KMS-11 (cell line): ENCODE data around the gene BIN1.

Experiments used
- H2AFZ ChIP-seq: fragments of 200-600 bp; sonication (generic); 2 replicates; pipeline ENCODE4 v1.6.1; 2016; ENCODE audit warnings: antibody characterized with exemption, mixed run types, low read depth
- H3K27ac ChIP-seq: fragments of 200-600 bp; sonication (generic); 2 replicates; pipeline ENCODE4 v1.6.1; 2016; ENCODE audit warnings: mild to moderate bottlenecking, mixed run types
- H3K27me3 ChIP-seq: fragments of 200-600 bp; sonication (generic); 2 replicates; pipeline ENCODE4 v1.6.1; 2017; ENCODE audit warnings: mild to moderate bottlenecking, low read depth, mixed run types, moderate library complexity; ENCODE audit not compliant: insufficient read depth
- H3K36me3 ChIP-seq: fragments of 200-600 bp; sonication (generic); 2 replicates; pipeline ENCODE4 v1.6.1; 2017; ENCODE audit warnings: mild to moderate bottlenecking, mixed run types; ENCODE audit not compliant: insufficient read depth
- H3K4me1 ChIP-seq: fragments of 200-600 bp; sonication (generic); 2 replicates; pipeline ENCODE4 v1.6.1; 2016; ENCODE audit warnings: mild to moderate bottlenecking, low read depth, mixed run types; ENCODE audit not compliant: poor library complexity, severe bottlenecking
- H3K4me2 ChIP-seq: fragments of 200-600 bp; sonication (generic); 2 replicates; pipeline ENCODE4 v1.7.0; 2016; ENCODE audit warnings: mild to moderate bottlenecking, mixed run types
- H3K4me3 ChIP-seq: fragments of 200-600 bp; sonication (generic); IDR thresholded peaks from 2 replicates; pipeline ENCODE4 v1.6.1; 2017; ENCODE audit warnings: low read depth, low read length, mixed read lengths; ENCODE audit not compliant: insufficient read depth
- H3K79me2 ChIP-seq: fragments of 200-600 bp; sonication (generic); 2 replicates; pipeline ENCODE4 v1.6.1; 2016; ENCODE audit warnings: low read depth, mixed run types; ENCODE audit not compliant: insufficient read depth
- H3K9ac ChIP-seq: fragments of 200-600 bp; sonication (generic); 2 replicates; pipeline ENCODE4 v1.6.1; 2016; ENCODE audit warnings: mild to moderate bottlenecking, mixed run types
- H4K20me1 ChIP-seq: fragments of 200-600 bp; sonication (generic); 2 replicates; pipeline ENCODE4 v1.6.1; 2016; ENCODE audit warnings: mild to moderate bottlenecking, mixed run types; ENCODE audit not compliant: insufficient read depth
- TF ChIP-seq, protein P1 (sequence below): fragments of 200-600 bp; sonication (generic); conservative IDR thresholded peaks from 2 replicates; pipeline ENCODE4 v1.6.1; 2017; ENCODE audit warnings: low read depth, mild to moderate bottlenecking, antibody characterized with exemption, low read length, moderate library complexity, mixed read lengths

The BIN1 gene

GRCh38 chr2:127045792-127046501, 61.0 kb downstream of the BIN1 start:
- H3K9ac ChIP-seq, result no peak overlapping the region
- H3K79me2 ChIP-seq, result no peaks in the 10 kb centered on the region
- no peaks in the 10 kb centered on the region for H4K20me1 ChIP-seq
- no peak overlapping the region for H3K4me2 ChIP-seq
- H3K27me3 ChIP-seq, result no peaks in the 10 kb centered on the region
- no peak overlapping the region for H3K27ac ChIP-seq
- no peaks in the 10 kb centered on the region for H3K36me3 ChIP-seq
- TF ChIP-seq, protein P1, sequence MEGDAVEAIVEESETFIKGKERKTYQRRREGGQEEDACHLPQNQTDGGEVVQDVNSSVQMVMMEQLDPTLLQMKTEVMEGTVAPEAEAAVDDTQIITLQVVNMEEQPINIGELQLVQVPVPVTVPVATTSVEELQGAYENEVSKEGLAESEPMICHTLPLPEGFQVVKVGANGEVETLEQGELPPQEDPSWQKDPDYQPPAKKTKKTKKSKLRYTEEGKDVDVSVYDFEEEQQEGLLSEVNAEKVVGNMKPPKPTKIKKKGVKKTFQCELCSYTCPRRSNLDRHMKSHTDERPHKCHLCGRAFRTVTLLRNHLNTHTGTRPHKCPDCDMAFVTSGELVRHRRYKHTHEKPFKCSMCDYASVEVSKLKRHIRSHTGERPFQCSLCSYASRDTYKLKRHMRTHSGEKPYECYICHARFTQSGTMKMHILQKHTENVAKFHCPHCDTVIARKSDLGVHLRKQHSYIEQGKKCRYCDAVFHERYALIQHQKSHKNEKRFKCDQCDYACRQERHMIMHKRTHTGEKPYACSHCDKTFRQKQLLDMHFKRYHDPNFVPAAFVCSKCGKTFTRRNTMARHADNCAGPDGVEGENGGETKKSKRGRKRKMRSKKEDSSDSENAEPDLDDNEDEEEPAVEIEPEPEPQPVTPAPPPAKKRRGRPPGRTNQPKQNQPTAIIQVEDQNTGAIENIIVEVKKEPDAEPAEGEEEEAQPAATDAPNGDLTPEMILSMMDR, result no peak
- H3K4me1 ChIP-seq, result no peaks in the 10 kb centered on the region
- H2AFZ ChIP-seq, result no peak overlapping the region
- no peak overlapping the region for H3K4me3 ChIP-seq

- no peak overlapping the region for H2AFZ ChIP-seq
- H3K4me2 ChIP-seq, result no peak overlapping the region
- TF ChIP-seq, protein P1, result no peak
- no peak overlapping the region for H3K9ac ChIP-seq
- H3K4me1 ChIP-seq, result no peaks in the 10 kb centered on the region
- no peaks in the 10 kb centered on the region for H3K36me3 ChIP-seq
- H3K79me2 ChIP-seq, result no peaks in the 10 kb centered on the region
- no peaks in the 10 kb centered on the region for H4K20me1 ChIP-seq
- H3K27ac ChIP-seq, result no peak overlapping the region
- H3K4me3 ChIP-seq, result no peak overlapping the region
- H3K27me3 ChIP-seq, result no peaks in the 10 kb centered on the region
These were observed 61.8 kb downstream of the BIN1 start for GRCh38 chr2:127044977-127045661.

DNA sequence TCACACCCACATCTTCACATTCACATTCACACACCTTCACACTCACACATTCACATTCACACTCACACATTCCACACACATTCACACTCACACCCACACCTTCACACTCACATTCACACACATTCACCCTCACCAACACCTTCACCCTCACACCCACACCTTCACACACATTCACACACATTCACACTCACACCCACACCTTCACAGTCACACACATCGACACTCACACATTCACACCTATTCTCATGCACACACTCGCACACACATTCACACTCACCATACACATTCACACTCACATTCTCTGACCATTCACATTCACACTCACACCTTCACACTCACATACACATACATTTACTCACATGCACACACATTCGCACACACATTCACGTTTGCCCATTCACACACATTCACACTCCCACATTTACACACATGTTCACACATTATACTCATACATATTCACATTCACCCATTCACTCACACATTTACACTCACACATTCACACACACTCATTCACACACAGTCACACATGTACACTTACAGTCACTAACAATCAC, 62.7 kb downstream of the BIN1 start:
- Histone ChIP-seq H3K79me2 (no peaks in the 10 kb centered on the region), H3K27me3 (no peaks in the 10 kb centered on the region), H2AFZ (no peak overlapping the region), H3K4me3 (no peak overlapping the region), H3K36me3 (no peaks in the 10 kb centered on the region), H3K9ac (no peak overlapping the region), H3K4me1 (no peaks in the 10 kb centered on the region), H3K4me2 (no peak overlapping the region), H4K20me1 (no peaks in the 10 kb centered on the region), H3K27ac (no peak overlapping the region)
- TF ChIP-seq, protein P1, result no peak

GRCh38 chr2:127043367-127044164, 63.4 kb downstream of the BIN1 start:
- Histone ChIP-seq H3K27ac (no peak overlapping the region), H2AFZ (no peak overlapping the region), H3K4me2 (no peak overlapping the region), H4K20me1 (no peaks in the 10 kb centered on the region), H3K4me3 (no peak overlapping the region), H3K36me3 (no peaks in the 10 kb centered on the region), H3K4me1 (no peaks in the 10 kb centered on the region), H3K27me3 (no peaks in the 10 kb centered on the region), H3K79me2 (no peaks in the 10 kb centered on the region), H3K9ac (no peak overlapping the region)
- TF ChIP-seq, protein P1, result no peak
